ENCODE measurements around the gene KDM1B. TPM values are rescaled to one million over a fixed set of nuclear protein-coding genes. Genes with fewer than 3 reads are reported as not detected.

The KDM1B gene
- total RNA-seq, 1 experiment from 2014 or later, result 9.5 TPM

GRCh38 chr6:18141805-18142590 lies 13.2 kb upstream of the KDM1B start:
- no peaks in the 10 kb centered on the region for H3K4me1 ChIP-seq
- ChIA-PET POLR2A (interaction anchor here (0.6 kb wide), 1 partner anchor 13 kb away, joined by 3 read pairs; no protein-coding TSS in a partner anchor), CTCF (interaction anchor here (0.7 kb wide), 1 partner anchor 130 kb away, joined by 3 read pairs; no protein-coding TSS in a partner anchor)
- no peak for DNase-seq
- no peaks in the 10 kb centered on the region for H3K4me1 Mint-ChIP-seq (ENCODE audit: low read depth, unreplicated experiment)
- no peaks in the 10 kb centered on the region for H3K36me3 Mint-ChIP-seq (ENCODE audit: insufficient read depth, unreplicated experiment)
- no peaks in the 10 kb centered on the region for H3K36me3 ChIP-seq (ENCODE audit: control insufficient read depth, insufficient read depth, low read length)
- no peaks in the 10 kb centered on the region for H3K27me3 Mint-ChIP-seq (ENCODE audit: insufficient read depth, unreplicated experiment)
- intact Hi-C loops (cut with micrococcal nuclease; ENCODE audit: unreplicated experiment), result no loop called here
- H3K9me3 ChIP-seq, result no peaks in the 10 kb centered on the region
- no peak for TF ChIP-seq CTCF (IDR thresholded peaks at IDR 0.05; ENCODE audit: insufficient read depth in 1 of 2, low read depth in 1 of 2, low read length in 1 of 2, severe bottlenecking in 1 of 2, unreplicated experiment in 1 of 2)
- no peak overlapping the region for H3K27ac Mint-ChIP-seq (ENCODE audit: unreplicated experiment)
- no peak overlapping the region for H3K4me3 Mint-ChIP-seq (ENCODE audit: unreplicated experiment)
- H3K9me3 Mint-ChIP-seq (ENCODE audit: unreplicated experiment), result no peaks in the 10 kb centered on the region
- H3K27me3 ChIP-seq (replicated peaks; ENCODE audit: control insufficient read depth, insufficient read depth, low read length), result no peaks in the 10 kb centered on the region
- no TSS peak for BruUV-seq (replicated peaks)
- no peak overlapping the region for H3K4me3 ChIP-seq (ENCODE audit: low read depth, low read length)

GRCh38 chr6:18142591-18142861 lies 12.7 kb upstream of the KDM1B start:
- intact Hi-C loops (cut with micrococcal nuclease; ENCODE audit: unreplicated experiment), result no loop called here
- H3K9me3 ChIP-seq, result no peaks in the 10 kb centered on the region
- H3K4me1 ChIP-seq, result no peaks in the 10 kb centered on the region; the same call in 1 of the 2 replicates
- no peak for DNase-seq
- POLR2A ChIA-PET, result interaction anchor here (0.6 kb wide), 1 partner anchor 14 kb away, joined by 3 read pairs; no protein-coding TSS in a partner anchor
- no peaks in the 10 kb centered on the region for H3K36me3 ChIP-seq (ENCODE audit: control insufficient read depth, insufficient read depth, low read length)
- Mint-ChIP-seq H3K9me3 (ENCODE audit: unreplicated experiment) (no peaks in the 10 kb centered on the region), H3K27me3 (ENCODE audit: insufficient read depth, unreplicated experiment) (no peaks in the 10 kb centered on the region), H3K4me3 (ENCODE audit: unreplicated experiment) (no peak overlapping the region), H3K27ac (ENCODE audit: unreplicated experiment) (no peak overlapping the region), H3K4me1 (ENCODE audit: low read depth, unreplicated experiment) (no peaks in the 10 kb centered on the region), H3K36me3 (ENCODE audit: insufficient read depth, unreplicated experiment) (no peaks in the 10 kb centered on the region)
- no TSS peak for BruUV-seq (replicated peaks)
- CTCF ChIA-PET, result no interaction called here
- H3K27me3 ChIP-seq (replicated peaks; ENCODE audit: control insufficient read depth, insufficient read depth, low read length), result no peaks in the 10 kb centered on the region
- no peak for TF ChIP-seq CTCF (IDR thresholded peaks at IDR 0.05; ENCODE audit: insufficient read depth in 1 of 2, low read depth in 1 of 2, low read length in 1 of 2, severe bottlenecking in 1 of 2, unreplicated experiment in 1 of 2)
- H3K4me3 ChIP-seq (ENCODE audit: low read depth, low read length), result no peak overlapping the region

- no peak overlapping the region for H3K27ac Mint-ChIP-seq (ENCODE audit: unreplicated experiment)
- H3K4me1 Mint-ChIP-seq (ENCODE audit: low read depth, unreplicated experiment), result no peaks in the 10 kb centered on the region
- H3K27me3 Mint-ChIP-seq (ENCODE audit: insufficient read depth, unreplicated experiment), result no peaks in the 10 kb centered on the region
- DNase-seq, result no peak
- no TSS peak for BruUV-seq (replicated peaks)
- Histone ChIP-seq H3K27me3 (replicated peaks; ENCODE audit: control insufficient read depth, insufficient read depth, low read length) (no peaks in the 10 kb centered on the region), H3K36me3 (ENCODE audit: control insufficient read depth, insufficient read depth, low read length) (no peaks in the 10 kb centered on the region), H3K9me3 (no peaks in the 10 kb centered on the region), H3K4me3 (ENCODE audit: low read depth, low read length) (no peak overlapping the region), H3K4me1 (no peaks in the 10 kb centered on the region; the same call in 1 of the 2 replicates)
- no peak overlapping the region for H3K4me3 Mint-ChIP-seq (ENCODE audit: unreplicated experiment)
- intact Hi-C loops (cut with micrococcal nuclease; ENCODE audit: unreplicated experiment), result no loop called here
- ChIA-PET POLR2A (no interaction called here), CTCF (no interaction called here)
- TF ChIP-seq CTCF (IDR thresholded peaks at IDR 0.05; ENCODE audit: insufficient read depth in 1 of 2, low read depth in 1 of 2, low read length in 1 of 2, severe bottlenecking in 1 of 2, unreplicated experiment in 1 of 2), result no peak
- H3K9me3 Mint-ChIP-seq (ENCODE audit: unreplicated experiment), result no peaks in the 10 kb centered on the region
- no peaks in the 10 kb centered on the region for H3K36me3 Mint-ChIP-seq (ENCODE audit: insufficient read depth, unreplicated experiment)
Measured at GRCh38 chr6:18147160-18147559, 8.1 kb upstream of the KDM1B start.

Measured in Caco-2 (cell line).